GM21390 (cell line): ENCODE measurements around the gene KRT222.

Experiments
- ATAC-seq: cut with Tn5 transposase; IDR thresholded peaks from one replicate; pipeline ENCODE4 v1.9.1; 2021; ENCODE audit not compliant: unreplicated experiment

The KRT222 gene

DNA sequence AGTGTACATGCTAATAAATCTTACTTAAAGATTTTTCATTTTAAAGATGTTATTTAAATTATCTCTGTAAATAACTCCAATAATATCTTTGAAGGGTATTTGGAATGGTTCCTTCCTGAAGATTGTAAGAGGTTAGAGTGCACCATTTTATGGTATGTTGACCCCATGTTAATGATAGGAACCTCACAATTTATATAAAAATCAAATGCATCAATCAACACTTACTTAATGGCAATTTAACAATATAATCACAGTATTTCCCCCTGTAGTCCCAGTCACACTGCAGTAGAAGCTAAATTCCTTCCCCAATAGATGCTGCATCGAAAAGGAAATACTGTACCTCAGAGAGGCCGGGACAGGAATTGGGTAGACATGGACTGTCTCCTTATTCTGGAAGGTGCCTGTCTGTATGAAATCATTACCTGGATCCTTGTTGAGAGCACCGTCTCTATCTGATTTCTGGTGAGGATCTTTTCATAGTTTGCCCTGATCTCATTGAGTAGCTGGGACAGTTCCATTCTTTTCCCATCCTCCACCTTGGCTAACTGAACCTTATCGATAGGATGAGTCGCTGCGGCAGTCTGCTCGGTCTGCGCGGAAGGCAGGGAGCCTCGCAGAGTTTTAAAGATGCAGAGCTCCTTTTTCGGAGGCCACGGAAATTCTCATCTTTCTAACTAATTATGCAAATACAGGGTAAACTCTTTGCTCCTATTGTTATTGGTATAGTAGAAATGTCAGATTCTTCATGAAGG, at the start of gene KRT222:
Gene KRT222 (minus strand): TSS at position 596 of the 752 bp plus-strand sequence. CDS start 78 bp downstream, at position 518.
- no peak for ATAC-seq

DNA sequence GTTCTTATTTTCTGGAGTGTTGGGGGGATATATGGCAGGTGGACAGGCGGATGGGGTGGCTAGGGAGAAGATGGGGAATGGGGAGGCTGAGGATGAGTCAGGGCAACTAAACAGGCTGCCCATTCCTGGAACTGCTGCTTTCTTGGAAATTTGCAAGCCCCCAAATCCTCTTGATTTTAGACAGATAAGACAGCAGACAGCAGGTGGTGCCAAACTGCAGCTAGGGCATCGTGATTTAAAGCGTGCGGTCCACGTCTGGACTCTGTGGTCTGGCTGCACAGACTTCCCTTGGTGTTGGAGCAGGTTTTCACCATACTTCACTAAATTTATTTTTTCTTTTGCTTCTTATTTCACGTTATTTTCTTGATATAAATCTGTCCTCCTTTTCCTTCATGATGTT, 49.5 kb upstream of the KRT222 start:
- ATAC-seq, result no peak

DNA sequence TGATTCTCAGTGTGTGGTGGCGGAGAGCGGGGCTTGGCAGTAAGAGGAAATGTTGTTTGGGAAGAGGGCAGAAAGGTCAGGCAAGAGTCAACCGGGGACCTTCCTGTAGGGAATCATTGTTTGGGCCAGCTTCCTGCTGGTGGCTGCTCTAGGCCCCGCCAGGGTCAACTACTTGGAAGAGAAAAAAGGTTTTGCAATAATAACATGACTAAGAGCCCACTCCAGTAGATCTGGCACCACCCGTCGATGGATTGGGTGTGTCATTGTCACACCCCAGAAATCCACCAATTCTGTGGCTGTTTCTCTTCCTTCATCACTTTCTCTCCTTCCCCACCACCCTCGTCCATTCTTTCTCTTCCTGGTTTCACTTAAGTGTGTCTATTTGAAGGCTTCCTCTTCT, 42.8 kb upstream of the KRT222 start:
- no peak for ATAC-seq

DNA sequence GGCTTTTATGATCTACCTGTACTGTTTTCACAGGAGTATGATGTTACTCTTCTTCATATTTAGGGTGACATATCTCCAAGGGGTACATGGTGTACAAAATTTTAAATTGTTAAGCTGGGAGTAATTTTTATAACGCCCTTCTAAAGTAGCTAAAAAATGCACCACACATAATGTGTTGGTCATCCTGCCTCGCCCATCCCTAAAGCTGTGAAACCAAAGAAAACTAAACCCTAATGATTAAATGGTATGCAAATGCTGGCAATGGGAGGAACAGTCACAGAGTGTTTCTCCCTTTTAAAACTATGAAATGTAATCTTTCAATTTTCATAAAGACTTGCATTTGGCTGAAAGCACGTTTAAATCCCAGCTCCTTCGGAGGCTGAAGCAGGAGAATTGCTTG, 40.6 kb upstream of the KRT222 start:
- ATAC-seq, result no peak

DNA sequence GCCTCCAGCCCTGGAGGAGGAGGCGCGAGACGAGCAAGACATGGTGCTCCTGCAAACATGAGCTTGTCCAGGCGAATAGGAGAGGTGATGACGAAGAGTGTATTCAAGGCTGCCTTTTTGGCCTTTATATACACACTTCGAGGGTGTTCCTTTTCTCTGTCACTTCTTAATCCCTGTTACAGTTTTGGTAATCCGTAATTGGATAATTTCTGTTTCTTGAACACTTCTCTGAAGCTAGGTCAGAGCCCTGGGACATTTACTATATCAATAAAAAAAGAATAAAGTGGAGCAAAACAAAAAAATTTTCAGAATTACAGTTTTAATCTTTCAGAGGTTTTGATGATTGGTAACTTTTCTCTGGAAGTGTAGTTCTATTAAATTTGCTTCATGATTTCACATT, 38.7 kb upstream of the KRT222 start, which contains the start of gene KRT24:
Gene KRT24 (minus strand): TSS at position 101 of the 400 bp plus-strand sequence. CDS start 59 bp downstream, at position 42.
- no peak for ATAC-seq

DNA sequence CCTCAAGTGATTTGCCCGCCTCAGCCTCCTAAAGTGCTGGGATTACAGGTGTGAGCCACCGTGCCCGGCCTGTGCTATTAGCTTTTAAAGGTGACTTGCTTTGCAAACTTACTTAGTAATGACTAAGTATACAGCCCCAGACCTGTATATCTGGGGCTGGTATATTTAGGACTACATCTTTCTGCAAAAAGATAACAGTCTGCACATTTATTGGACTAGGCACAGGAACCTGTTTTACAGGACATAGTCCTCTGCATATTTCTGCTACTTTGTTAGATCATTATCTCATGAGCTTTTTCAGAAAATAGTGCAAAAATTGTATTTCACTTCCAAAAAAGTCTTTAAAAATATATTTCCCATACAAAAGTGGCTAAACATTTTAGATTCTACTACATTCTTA, 37.3 kb upstream of the KRT222 start:
- ATAC-seq, result no peak

DNA sequence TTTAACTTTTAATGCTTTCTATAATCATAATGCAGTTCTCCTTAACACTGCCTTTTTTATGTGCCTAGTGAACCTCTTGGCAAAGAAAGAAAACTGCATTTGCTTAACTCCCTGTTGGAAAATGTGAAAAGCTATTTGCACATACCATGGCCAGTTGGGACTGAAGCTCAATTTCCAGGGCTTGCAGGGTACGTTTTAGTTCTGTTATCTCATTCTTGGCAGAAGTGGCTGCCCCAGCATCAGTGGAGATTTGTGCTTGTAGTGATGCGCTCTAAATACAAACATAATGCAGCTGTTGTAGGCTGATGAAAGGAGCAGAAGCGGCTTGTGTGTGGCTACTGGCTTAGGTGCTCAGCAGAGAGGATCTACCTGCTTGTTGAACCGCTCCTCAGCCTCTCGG, 34.9 kb upstream of the KRT222 start:
- ATAC-seq, result no peak

DNA sequence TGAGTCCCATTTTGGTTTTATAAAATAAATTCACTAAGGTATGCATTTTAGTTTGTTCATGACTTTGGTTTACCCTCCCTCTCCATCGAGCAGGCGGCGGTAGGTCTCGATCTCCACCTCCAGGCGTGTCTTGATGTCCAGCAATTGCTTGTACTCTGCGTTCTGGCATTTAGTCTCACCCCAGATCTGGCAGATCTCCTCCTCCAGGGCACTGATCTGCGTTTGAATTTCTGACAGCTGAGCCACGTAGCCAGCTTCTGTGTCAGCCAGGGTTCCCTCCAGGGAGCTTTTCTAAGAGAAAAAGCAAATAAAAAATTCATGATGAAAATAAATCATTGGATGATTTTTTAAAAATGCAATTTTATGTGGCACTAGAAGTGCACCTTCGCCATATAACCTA, 34.4 kb upstream of the KRT222 start:
- ATAC-seq, result no peak

DNA sequence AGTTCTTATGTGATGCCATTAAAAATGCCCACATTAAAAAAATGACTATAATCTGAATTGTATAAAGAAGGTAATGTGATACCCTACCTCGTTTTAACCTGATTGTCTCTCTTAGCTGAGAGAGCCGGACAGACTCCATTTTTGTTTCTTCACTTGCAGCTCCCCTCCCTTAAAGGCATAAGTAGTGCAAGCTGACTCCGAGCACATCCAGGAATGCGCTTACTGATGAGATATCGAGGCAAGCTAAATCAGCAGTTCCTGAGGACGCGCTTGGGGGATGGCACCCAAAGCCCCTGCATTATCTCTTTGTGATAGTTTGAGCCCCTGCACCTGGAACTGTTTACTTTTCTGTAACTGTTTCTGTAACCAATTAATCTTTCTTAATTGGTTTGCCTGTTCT, 32.3 kb upstream of the KRT222 start:
- no peak for ATAC-seq

DNA sequence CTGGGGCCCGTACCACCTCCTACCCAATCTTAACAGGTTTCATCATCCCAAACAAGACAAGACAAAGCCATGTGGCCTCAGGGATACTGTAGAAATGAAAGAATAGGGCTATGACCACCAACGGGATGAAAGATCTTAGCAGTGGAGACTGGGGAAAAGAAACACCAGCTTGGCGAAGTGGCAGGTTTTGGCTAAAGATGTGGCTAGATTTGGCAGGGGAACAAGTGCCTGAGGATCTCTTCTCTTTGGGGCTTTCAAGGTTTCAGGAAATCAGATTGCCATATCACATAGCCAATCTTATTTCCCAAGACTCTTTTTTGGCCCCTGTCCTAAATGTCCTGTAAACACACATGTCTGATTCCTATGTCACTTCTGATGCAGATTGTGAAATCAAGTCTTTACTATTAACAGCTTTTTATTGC, 31.7 kb upstream of the KRT222 start:
- no peak for ATAC-seq

DNA sequence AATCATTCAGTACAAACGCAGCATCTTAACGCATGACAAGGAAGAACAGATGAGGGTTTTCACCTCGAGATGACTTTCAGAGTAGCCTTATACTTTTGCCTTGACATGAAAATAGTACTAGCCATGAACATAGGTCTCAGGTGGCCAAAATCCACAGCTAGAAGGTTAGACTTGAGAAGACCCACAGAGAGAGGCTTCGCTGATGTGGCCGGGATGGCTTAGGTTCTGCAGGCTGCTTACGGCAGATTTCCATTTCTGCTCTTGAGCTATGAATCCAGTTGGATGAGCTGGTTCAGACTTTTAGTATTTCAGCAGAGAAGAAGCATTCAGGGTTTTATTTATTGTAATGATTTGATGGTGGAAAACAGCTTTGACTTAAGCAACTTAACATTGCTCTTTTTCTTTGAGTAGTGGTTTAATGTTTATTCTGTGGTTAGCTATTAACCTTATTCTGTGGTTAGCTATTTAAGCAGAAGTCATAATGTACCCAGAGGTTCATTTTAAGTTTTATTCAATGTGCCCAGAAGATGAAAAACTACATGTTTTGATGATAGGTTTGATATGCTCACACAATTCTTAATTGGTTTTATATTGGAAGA, 31.0 kb upstream of the KRT222 start:
- ATAC-seq, result no peak

DNA sequence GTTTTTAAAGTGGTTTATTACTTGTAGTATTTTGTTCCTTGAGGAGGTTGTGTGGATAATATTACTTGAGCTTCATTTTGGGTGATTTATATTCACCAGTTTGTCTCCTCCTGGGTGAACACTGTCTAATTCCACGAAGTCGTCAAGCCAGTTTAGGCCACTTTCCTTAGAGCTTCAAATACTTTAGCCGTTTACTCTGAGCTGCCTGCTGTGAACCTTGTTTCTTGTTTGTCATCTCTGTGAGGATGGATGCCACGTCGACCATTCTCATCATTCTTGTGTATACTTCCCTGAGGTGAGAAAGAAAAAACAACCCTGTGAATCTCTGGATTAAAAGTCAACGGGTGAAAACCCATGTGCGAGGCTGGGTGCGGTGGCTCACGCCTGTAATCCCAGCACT, 29.6 kb upstream of the KRT222 start:
- ATAC-seq, result no peak

DNA sequence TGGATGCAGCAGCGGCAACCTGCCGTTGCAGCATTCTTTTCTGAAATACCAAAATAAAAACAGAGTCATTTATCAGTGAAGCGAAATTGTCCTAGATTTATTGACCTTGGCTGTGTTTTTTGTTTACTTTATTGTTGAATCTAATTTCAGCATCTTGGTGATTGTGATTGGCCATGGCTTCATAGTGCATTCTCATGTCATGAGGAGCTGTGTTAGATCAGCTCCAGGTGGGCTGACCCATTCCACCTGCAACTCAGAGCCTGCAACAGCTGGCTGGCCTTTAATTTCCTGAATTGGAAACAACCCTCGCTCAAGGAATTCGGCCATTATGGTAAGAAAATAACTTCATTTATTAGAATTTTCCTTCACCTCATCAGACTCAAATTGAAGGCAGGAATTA, 22.1 kb upstream of the KRT222 start:
- ATAC-seq, result no peak

DNA sequence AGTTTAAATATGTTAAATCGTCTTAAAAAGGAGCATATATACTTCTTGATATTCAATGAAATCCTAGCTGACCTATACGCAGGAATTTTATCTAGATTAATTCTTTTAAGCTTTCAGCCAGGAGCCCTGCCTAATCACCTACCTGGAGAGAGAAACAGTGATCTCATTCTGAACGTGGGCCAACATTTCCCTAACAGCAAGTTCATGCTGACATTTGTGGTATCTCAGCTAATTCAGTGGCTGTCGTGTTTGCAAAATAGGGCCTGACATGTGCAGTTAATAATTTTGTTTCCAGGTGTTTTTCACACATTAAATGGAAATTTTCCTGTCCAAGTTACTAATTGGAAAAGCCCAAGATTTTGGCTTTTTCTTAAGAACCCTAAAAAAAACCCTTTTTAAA, 21.2 kb upstream of the KRT222 start:
- no peak for ATAC-seq

DNA sequence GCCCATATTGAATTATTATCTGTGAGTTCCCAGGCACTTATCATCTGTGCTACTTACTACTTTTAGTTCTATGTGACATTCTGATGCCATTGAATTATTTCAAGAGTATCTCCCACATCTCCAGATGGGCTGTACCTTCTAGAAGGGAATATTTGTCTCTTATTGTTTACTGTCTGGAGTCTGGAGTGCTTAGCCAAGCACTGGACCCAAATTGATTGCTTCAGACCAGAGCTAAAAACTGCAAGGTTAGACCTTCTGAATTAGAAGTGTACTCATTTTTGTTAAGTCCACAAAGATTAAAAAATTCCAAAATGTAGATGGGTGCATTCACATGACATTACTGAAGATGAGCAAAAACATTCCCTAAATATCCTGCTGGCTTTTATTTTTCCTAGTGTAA, 16.0 kb upstream of the KRT222 start:
- ATAC-seq, result no peak

DNA sequence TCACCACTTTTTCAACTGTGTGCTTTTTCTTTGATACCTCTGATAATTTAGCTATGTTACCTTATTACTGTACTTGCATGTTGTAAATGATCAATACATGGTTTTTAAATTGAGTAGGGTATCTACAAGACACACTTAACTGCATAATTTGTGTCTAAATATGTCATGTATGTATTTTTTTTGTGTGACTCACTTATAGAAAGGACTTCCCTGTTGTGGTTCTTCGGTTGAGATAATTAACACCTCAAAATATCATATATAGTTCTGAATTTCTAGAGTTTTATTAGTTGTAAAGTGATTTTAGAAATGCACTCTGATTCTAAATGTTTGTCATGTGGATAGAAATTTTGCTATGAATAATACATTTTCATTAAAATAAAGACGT, 14.5 kb upstream of the KRT222 start:
- ATAC-seq, result no peak

DNA sequence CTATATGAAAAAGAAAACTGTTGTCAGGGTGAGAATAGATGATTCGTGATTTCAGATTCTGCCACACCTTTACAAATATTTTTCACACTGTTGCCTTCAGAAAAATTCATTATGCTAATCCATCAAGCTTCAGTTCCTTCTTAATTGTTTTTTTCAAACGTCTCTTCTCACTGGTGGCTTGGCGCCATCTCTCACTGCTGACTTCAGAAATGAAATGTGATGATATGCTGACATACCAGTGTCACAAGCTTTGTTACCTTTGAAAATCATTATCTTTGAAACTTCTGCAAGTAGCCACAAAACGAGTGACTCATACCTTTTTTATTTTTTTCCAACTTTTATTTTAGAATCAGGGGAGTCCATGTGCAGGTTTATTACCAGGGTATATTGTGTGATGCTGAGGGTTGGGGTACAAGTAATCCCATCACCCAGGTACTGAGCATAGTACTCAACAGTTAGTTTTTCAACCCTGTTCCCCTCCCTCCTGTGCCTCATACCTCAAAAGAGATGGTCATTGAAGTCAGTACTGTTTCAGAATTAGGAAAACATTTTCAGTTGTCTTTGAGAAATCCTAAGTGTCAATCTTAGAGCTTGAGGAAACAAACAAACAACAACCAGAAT, 14.0 kb upstream of the KRT222 start:
- no peak for ATAC-seq

DNA sequence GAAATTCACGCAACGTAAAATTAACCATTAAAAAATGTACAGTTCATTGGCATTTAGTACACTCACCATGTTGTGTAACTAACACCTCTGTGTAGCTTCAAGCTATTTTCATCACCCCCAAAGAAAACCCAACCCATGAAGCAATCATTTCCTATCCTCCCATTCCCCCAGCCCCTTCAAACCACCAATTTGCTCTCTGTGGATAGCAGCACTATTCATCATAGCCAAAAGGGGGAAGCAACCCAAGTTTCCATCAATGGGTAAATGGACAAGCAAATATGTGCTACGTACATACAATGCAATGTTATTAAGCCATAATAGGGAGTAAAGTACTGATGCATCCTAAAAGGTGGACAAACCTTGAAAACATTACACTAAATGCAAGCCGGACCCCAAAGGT, 10.9 kb upstream of the KRT222 start:
- ATAC-seq, result no peak

DNA sequence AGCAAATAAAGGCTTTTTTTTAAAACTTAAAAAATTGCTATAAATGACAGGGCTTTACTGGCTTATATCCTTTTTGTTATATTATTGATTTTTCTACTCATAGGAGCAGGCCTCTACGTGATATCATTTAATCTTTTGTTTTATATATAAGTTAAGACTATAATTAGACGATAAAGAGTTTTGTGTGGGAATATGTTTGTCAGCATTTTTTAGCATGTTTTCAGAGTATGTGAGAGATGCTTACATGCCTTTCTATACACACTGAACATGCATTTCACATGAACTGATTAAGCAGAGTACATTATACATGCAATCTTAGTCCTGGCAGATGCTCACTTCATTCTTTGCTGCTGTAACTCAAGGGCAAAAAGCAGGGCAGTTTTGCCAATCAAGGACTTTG, 7.7 kb upstream of the KRT222 start:
- no peak for ATAC-seq

DNA sequence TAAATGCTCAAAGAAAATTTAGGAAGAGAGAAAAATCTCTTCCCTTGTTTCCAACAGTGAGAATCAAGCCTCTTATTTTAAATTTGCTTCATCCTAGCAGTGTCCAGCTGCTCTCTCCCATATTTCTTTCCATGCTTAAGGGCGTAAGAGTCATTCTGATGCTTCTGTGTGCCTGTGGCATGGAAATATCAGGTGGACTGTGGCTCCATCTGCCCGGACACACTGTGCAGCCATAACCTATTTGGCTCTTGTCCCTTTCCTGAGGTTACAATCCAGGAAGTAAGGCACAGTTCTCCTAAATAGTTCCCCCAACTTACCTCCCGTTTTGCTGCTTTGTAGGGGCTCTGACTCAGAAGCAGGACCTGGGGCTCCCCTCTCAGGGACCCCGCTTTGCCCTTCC, 6.3 kb upstream of the KRT222 start:
- no peak for ATAC-seq

DNA sequence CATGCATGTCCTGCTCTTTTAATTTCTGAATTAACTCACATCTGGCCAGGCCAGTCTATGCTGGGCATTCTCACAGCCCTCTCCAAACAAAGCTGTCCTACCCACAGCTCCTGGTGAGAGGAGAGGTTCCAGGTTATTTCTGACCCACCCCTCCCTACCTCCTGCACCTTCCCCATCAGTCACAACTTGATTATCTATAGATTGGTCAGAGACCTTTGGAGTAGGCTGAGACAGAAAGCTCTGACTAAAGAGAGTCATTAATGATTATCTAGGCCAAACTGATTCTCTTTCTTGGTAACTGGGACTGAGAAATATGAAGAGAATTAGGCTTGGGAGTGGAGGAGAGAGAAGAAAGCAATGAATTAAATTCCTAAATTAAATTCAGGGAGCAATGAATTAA, 1.4 kb upstream of the KRT222 start:
- no peak for ATAC-seq

DNA sequence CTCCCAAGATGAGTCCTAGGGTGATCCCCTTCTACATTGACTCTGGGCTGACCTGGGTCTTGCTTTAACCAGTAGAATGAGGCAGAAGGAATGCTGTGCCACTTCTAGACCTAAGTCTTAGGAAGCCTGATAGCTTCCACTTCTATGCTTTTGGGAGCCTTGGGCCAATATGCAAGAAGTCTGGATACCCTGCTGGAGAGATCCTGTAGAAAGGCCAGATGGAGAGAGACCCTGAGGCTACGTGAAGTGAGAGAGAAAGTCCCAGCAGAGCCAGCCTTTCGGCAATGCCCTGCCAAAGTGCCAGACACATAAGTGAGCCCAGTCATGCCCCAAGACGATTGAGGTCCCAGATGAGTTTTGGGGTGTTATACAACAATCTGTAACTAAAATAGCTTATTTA, 1.7 kb downstream of the KRT222 start:
- ATAC-seq, result no peak
